Measurements from ENCODE around the gene TRIM36.

- TF ChIP-seq POLR2A (IDR thresholded peaks at IDR 0.05) (no peak), CTCF (IDR thresholded peaks at IDR 0.05) (no peak)
Measured at GRCh38 chr5:115209279-115209678, 39.6 kb upstream of the TRIM36 start.

Data from testis (tissue), 2 donors.